Mesenteric fat pad (tissue), 1 donor: ENCODE results near the gene IGFBP3. TPM values are rescaled to one million over a fixed set of nuclear protein-coding genes. Genes with fewer than 3 reads are reported as not detected.
A peak's percentile ranks its signal among the peaks of the same experiment; 100 is the strongest.

ENCODE experiments used
- DNase-seq: peaks from one replicate; pipeline ENCODE4 v3.0.0-alpha.2; 2020; ENCODE audit warnings: low spot score
- total RNA-seq: library from RNA; stranded (reverse); fragmentation: NEBNext Ultra II Directional; extraction: Animal tissue kit (Norgen Biotek cat#: 25700); gene quantifications from one replicate; pipeline ENCODE4 v1.2.1, GENCODE V29; 2021
- donor health status: DM: yes; HTN: yes; CAD: no.

Gene IGFBP3
- total RNA-seq, 1 donor from 2014 or later = 223 TPM

- DNase-seq = no peak
These were observed 28.6 kb downstream of the IGFBP3 start for GRCh38 chr7:45892407-45893035.

GRCh38 chr7:45891462-45892402 is 29.3 kb downstream of the IGFBP3 start:
- no peak for DNase-seq

- no peak for DNase-seq
These were observed 30.1 kb downstream of the IGFBP3 start for GRCh38 chr7:45890902-45891461.

GRCh38 chr7:45890125-45890901 is 30.8 kb downstream of the IGFBP3 start:
- DNase-seq = no peak

GRCh38 chr7:45889367-45890067 is 31.6 kb downstream of the IGFBP3 start:
- peak; percentile 79 for DNase-seq

- DNase-seq = no peak
These were observed 32.1 kb downstream of the IGFBP3 start for GRCh38 chr7:45888993-45889366.

- DNase-seq = peak; percentile 85
These were observed 32.7 kb downstream of the IGFBP3 start, which contains the start of gene IGFBP1 for GRCh38 chr7:45888185-45888992. IGFBP1 (plus strand) TSS chr7:45888488; CDS start chr7:45888653, 165 bp downstream.

GRCh38 chr7:45886931-45887667 is 34.0 kb downstream of the IGFBP3 start:
- no peak for DNase-seq

- DNase-seq = no peak
These were observed 35.7 kb downstream of the IGFBP3 start for GRCh38 chr7:45885264-45885882.

GRCh38 chr7:45884136-45884535 is 36.9 kb downstream of the IGFBP3 start:
- DNase-seq = no peak

GRCh38 chr7:45882465-45882810 is 38.6 kb downstream of the IGFBP3 start:
- no peak for DNase-seq

GRCh38 chr7:45881759-45882464 is 39.2 kb downstream of the IGFBP3 start:
- DNase-seq = no peak

- no peak for DNase-seq
These were observed 39.8 kb downstream of the IGFBP3 start for GRCh38 chr7:45881280-45881758.

GRCh38 chr7:45880433-45880860 is 40.6 kb downstream of the IGFBP3 start:
- no peak for DNase-seq

GRCh38 chr7:45878457-45879144 is 42.5 kb downstream of the IGFBP3 start:
- no peak for DNase-seq

GRCh38 chr7:45876519-45876918 is 44.6 kb downstream of the IGFBP3 start:
- DNase-seq = no peak

- DNase-seq = no peak
These were observed 46.5 kb downstream of the IGFBP3 start for GRCh38 chr7:45874408-45875131.
